ENCODE data around the gene SEZ6.

Gene SEZ6

GRCh38 chr17:28954886-28955285 lies 50.9 kb downstream of the SEZ6 start:
- Histone ChIP-seq H4K8ac (ENCODE audit: low read depth, low read length) (no peak overlapping the region), H2AK5ac (ENCODE audit: low read depth, low read length) (no peak overlapping the region), H3K27ac (replicated peaks; ENCODE audit: low read length) (no peak overlapping the region), H2BK5ac (ENCODE audit: low read length) (no peak overlapping the region), H2AFZ (ENCODE audit: low read length) (no peak overlapping the region), H3K23ac (ENCODE audit: low read depth, low read length, poor library complexity) (no peak overlapping the region), H4K91ac (ENCODE audit: low read depth, low read length, poor library complexity) (no peak overlapping the region), H3K4me2 (ENCODE audit: insufficient read depth, low read length, poor library complexity, severe bottlenecking) (no peak overlapping the region), H3K27me3 (ENCODE audit: control insufficient read depth in 3 of 3, insufficient read depth in 3 of 3, low read depth in 1 of 3, low read length in 3 of 3) (no peaks in the 10 kb centered on the region), H3K4me3 (ENCODE audit: low read length in 2 of 2) (no peak overlapping the region), H3K36me3 (replicated peaks in 1 of 2; ENCODE audit: control insufficient read depth in 2 of 2, insufficient read depth in 2 of 2, low read length in 2 of 2) (no peaks in the 10 kb centered on the region), H2BK12ac (ENCODE audit: low read length) (no peak overlapping the region), H3K4ac (ENCODE audit: low read length) (no peak overlapping the region), H2BK120ac (ENCODE audit: low read depth, low read length) (no peak overlapping the region), H2BK15ac (ENCODE audit: low read length) (no peak overlapping the region), H3K9ac (ENCODE audit: low read depth, low read length, poor library complexity) (no peak overlapping the region), H3K79me1 (ENCODE audit: low read depth, low read length) (peaks cover 4% of the 10 kb centered on the region), H3K18ac (ENCODE audit: low read length) (no peak overlapping the region), H3K14ac (ENCODE audit: low read length) (no peak overlapping the region), H3K4me1 (ENCODE audit: control insufficient read depth in 2 of 2, insufficient read depth in 1 of 2, low read depth in 1 of 2, low read length in 2 of 2) (peaks cover 2 to 4% of the 10 kb centered on the region in 2 donors), H3K9me3 (replicated peaks in 1 of 2; ENCODE audit: control insufficient read depth in 2 of 2, insufficient read depth in 1 of 2, low read depth in 1 of 2, low read length in 2 of 2) (no peaks in the 10 kb centered on the region)
- WGBS, 2 donors (ENCODE audit: extremely low coverage in 2 of 2, insufficient read length in 2 of 2, insufficient replicate concordance in 1 of 2): no CpG with 5 or more reads among the region's 2 CpGs
- no peak for DNase-seq (ENCODE audit: low spot score)

GRCh38 chr17:28953444-28954118 lies 52.3 kb downstream of the SEZ6 start:
- Histone ChIP-seq H2AFZ (ENCODE audit: low read length) (no peak overlapping the region), H4K91ac (ENCODE audit: low read depth, low read length, poor library complexity) (no peak overlapping the region)
- DNase-seq (ENCODE audit: low spot score): peak; percentile 83

GRCh38 chr17:28951991-28952975 lies 53.5 kb downstream of the SEZ6 start:
- H2BK12ac ChIP-seq (ENCODE audit: low read length): no peak overlapping the region
- peak overlapping the region; percentile 54 for H3K18ac ChIP-seq (ENCODE audit: low read length)
- H2BK15ac ChIP-seq (ENCODE audit: low read length): no peak overlapping the region
- H4K8ac ChIP-seq (ENCODE audit: low read depth, low read length): no peak overlapping the region
- H3K27me3 ChIP-seq (ENCODE audit: control insufficient read depth in 3 of 3, insufficient read depth in 3 of 3, low read depth in 1 of 3, low read length in 3 of 3): no peaks in the 10 kb centered on the region
- H3K4me3 ChIP-seq (ENCODE audit: low read length in 2 of 2): peak overlapping the region; percentile 53 to 79
- peak; percentile 99 for DNase-seq (ENCODE audit: low spot score)
- H3K9me3 ChIP-seq (replicated peaks in 1 of 2; ENCODE audit: control insufficient read depth in 2 of 2, insufficient read depth in 1 of 2, low read depth in 1 of 2, low read length in 2 of 2): no peaks in the 10 kb centered on the region
- no peak overlapping the region for H4K91ac ChIP-seq (ENCODE audit: low read depth, low read length, poor library complexity)
- H3K27ac ChIP-seq (replicated peaks; ENCODE audit: low read length): peak overlapping the region; percentile 93
- peak overlapping the region; percentile 1 for H3K23ac ChIP-seq (ENCODE audit: low read depth, low read length, poor library complexity)
- no peak overlapping the region for H2AK5ac ChIP-seq (ENCODE audit: low read depth, low read length)
- H3K79me1 ChIP-seq (ENCODE audit: low read depth, low read length): peaks cover 6% of the 10 kb centered on the region
- H3K4ac ChIP-seq (ENCODE audit: low read length): no peak overlapping the region
- peak overlapping the region; percentile 69 for H2AFZ ChIP-seq (ENCODE audit: low read length)
- peak overlapping the region; percentile 92 for H3K4me2 ChIP-seq (ENCODE audit: insufficient read depth, low read length, poor library complexity, severe bottlenecking)
- peaks cover 4 to 10% of the 10 kb centered on the region in 2 donors for H3K4me1 ChIP-seq (ENCODE audit: control insufficient read depth in 2 of 2, insufficient read depth in 1 of 2, low read depth in 1 of 2, low read length in 2 of 2)
- no peak overlapping the region for H2BK120ac ChIP-seq (ENCODE audit: low read depth, low read length)
- H3K9ac ChIP-seq (ENCODE audit: low read depth, low read length, poor library complexity): peak overlapping the region; percentile 34
- WGBS, 2 donors (ENCODE audit: extremely low coverage in 2 of 2, insufficient read length in 2 of 2, insufficient replicate concordance in 1 of 2): no CpG with 5 or more reads among the region's 36 CpGs
- H3K14ac ChIP-seq (ENCODE audit: low read length): no peak overlapping the region
- H2BK5ac ChIP-seq (ENCODE audit: low read length): no peak overlapping the region
- H3K36me3 ChIP-seq (replicated peaks in 1 of 2; ENCODE audit: control insufficient read depth in 2 of 2, insufficient read depth in 2 of 2, low read length in 2 of 2): peaks cover 0 to 15% of the 10 kb centered on the region in 2 donors

More at GRCh38 chr17:28953444-28954118, 52.3 kb downstream of the SEZ6 start:
- Histone ChIP-seq H3K14ac (ENCODE audit: low read length) (no peak overlapping the region), H3K4me3 (ENCODE audit: low read length in 2 of 2) (no peak overlapping the region), H2AK5ac (ENCODE audit: low read depth, low read length) (no peak overlapping the region), H3K23ac (ENCODE audit: low read depth, low read length, poor library complexity) (no peak overlapping the region), H3K27ac (replicated peaks; ENCODE audit: low read length) (no peak overlapping the region), H3K79me1 (ENCODE audit: low read depth, low read length) (peaks cover 6% of the 10 kb centered on the region), H2BK15ac (ENCODE audit: low read length) (no peak overlapping the region), H2BK5ac (ENCODE audit: low read length) (no peak overlapping the region), H3K36me3 (replicated peaks in 1 of 2; ENCODE audit: control insufficient read depth in 2 of 2, insufficient read depth in 2 of 2, low read length in 2 of 2) (peaks cover 0 to 2% of the 10 kb centered on the region in 2 donors), H3K4ac (ENCODE audit: low read length) (no peak overlapping the region), H3K27me3 (ENCODE audit: control insufficient read depth in 3 of 3, insufficient read depth in 3 of 3, low read depth in 1 of 3, low read length in 3 of 3) (no peaks in the 10 kb centered on the region), H3K4me1 (ENCODE audit: control insufficient read depth in 2 of 2, insufficient read depth in 1 of 2, low read depth in 1 of 2, low read length in 2 of 2) (peaks cover 2 to 4% of the 10 kb centered on the region in 2 donors), H2BK12ac (ENCODE audit: low read length) (no peak overlapping the region), H4K8ac (ENCODE audit: low read depth, low read length) (no peak overlapping the region), H2BK120ac (ENCODE audit: low read depth, low read length) (no peak overlapping the region), H3K18ac (ENCODE audit: low read length) (no peak overlapping the region), H3K9ac (ENCODE audit: low read depth, low read length, poor library complexity) (no peak overlapping the region), H3K9me3 (replicated peaks in 1 of 2; ENCODE audit: control insufficient read depth in 2 of 2, insufficient read depth in 1 of 2, low read depth in 1 of 2, low read length in 2 of 2) (no peaks in the 10 kb centered on the region), H3K4me2 (ENCODE audit: insufficient read depth, low read length, poor library complexity, severe bottlenecking) (no peak overlapping the region)
- no CpG with 5 or more reads among the region's 5 CpGs for WGBS, 2 donors (ENCODE audit: extremely low coverage in 2 of 2, insufficient read length in 2 of 2, insufficient replicate concordance in 1 of 2)

Data from neuronal stem cell (in vitro differentiated cells).